HEK293 (cell line): ENCODE results near the gene KREMEN1.

ENCODE experiments used
- CTCF ChIA-PET: fragments of 350-600 bp; formaldehyde crosslinking; extraction: SDS; loops from one replicate; lab custom pipeline; 2021; ENCODE audit warnings: antibody characterized with exemption; lab: Yijun Ruan, JAX
- POLR2A ChIA-PET: fragments of 300-600 bp; formaldehyde crosslinking; extraction: SDS; loops from one replicate; lab custom pipeline; 2020; ENCODE audit warnings: antibody characterized with exemption, inconsistent platforms; lab: Yijun Ruan, JAX
- H3K27ac ChIP-seq: fragments of 200-500 bp; sonication (Bioruptor generic); 2 replicates; pipeline ENCODE4 v1.5.1; 2014; ENCODE audit warnings: low read depth, low read length, control low read depth, inconsistent platforms; ENCODE audit errors: extremely low read depth
- H3K36me3 ChIP-seq, 2 experiments: fragments of 200-500 bp in 1 of 2; sonication (Bioruptor generic) in 1 of 2; 1 replicate in 1 of 2; 2 replicates in 1 of 2; pipeline ENCODE4 v1.5.1; 2014 to 2017; ENCODE audit warnings: inconsistent platforms in 2 of 2, low read length in 2 of 2; ENCODE audit not compliant: control insufficient read depth in 2 of 2, insufficient read depth in 1 of 2
- H3K4me1 ChIP-seq: fragments of 200-500 bp; sonication (Bioruptor generic); 2 replicates; pipeline ENCODE4 v1.5.1; 2014; ENCODE audit warnings: mild to moderate bottlenecking, low read length, inconsistent platforms; ENCODE audit not compliant: control insufficient read depth, insufficient read depth
- H3K4me3 ChIP-seq: 2 replicates; pipeline ENCODE4 v1.5.1; 2011; ENCODE audit warnings: low read depth, mild to moderate bottlenecking, control low read depth, low read length, moderate library complexity
- H3K9me3 ChIP-seq: fragments of 200-500 bp; sonication (Bioruptor generic); 2 replicates; pipeline ENCODE4 v1.5.1; 2014; ENCODE audit warnings: low read depth, low read length, inconsistent platforms; ENCODE audit not compliant: control insufficient read depth, insufficient read depth
- GFI1B ChIP-seq: fragments of 450-650 bp; formaldehyde crosslinking; IDR thresholded peaks from 2 replicates; pipeline ENCODE4 v1.5.1; 2016; ENCODE audit warnings: missing biosample characterization, missing genetic modification characterization
- REPIN1 ChIP-seq: fragments of 450-650 bp; formaldehyde crosslinking; IDR thresholded peaks from 2 replicates; pipeline ENCODE4 v1.5.1; 2017; ENCODE audit warnings: missing biosample characterization, missing genetic modification characterization, low read depth
- SALL2 ChIP-seq: fragments of 450-650 bp; formaldehyde crosslinking; IDR thresholded peaks from 2 replicates; pipeline ENCODE4 v1.5.0; 2017; ENCODE audit warnings: missing biosample characterization, mild to moderate bottlenecking, missing genetic modification characterization, borderline replicate concordance
- SCRT2 ChIP-seq: fragments of 450-650 bp; formaldehyde crosslinking; IDR thresholded peaks from 2 replicates; pipeline ENCODE4 v1.5.1; 2016; ENCODE audit warnings: missing biosample characterization, missing genetic modification characterization
- YY1 ChIP-seq: fragments of 450-650 bp; formaldehyde crosslinking; IDR thresholded peaks from 2 replicates; pipeline ENCODE4 v1.5.1; 2018; ENCODE audit warnings: missing biosample characterization, missing genetic modification characterization
- ZNF146 ChIP-seq: fragments of 450-650 bp; formaldehyde crosslinking; IDR thresholded peaks from 2 replicates; pipeline ENCODE4 v1.5.1; 2016; ENCODE audit warnings: missing biosample characterization, missing genetic modification characterization
- ZNF18 ChIP-seq: fragments of 450-650 bp; formaldehyde crosslinking; IDR thresholded peaks from 2 replicates; pipeline ENCODE4 v1.5.1; 2016; ENCODE audit warnings: missing biosample characterization, missing genetic modification characterization
- ZNF19 ChIP-seq: fragments of 450-650 bp; formaldehyde crosslinking; IDR thresholded peaks from 2 replicates; pipeline ENCODE4; 2016; ENCODE audit warnings: missing biosample characterization, missing genetic modification characterization, low read depth
- ZNF211 ChIP-seq: fragments of 450-650 bp; formaldehyde crosslinking; IDR thresholded peaks from 2 replicates; pipeline ENCODE4 v1.5.1; 2016; ENCODE audit warnings: low read depth, missing biosample characterization, missing genetic modification characterization
- ZNF24 ChIP-seq: fragments of 450-650 bp; formaldehyde crosslinking; IDR thresholded peaks from 2 replicates; pipeline ENCODE4 v1.5.1; 2016; ENCODE audit warnings: missing biosample characterization, missing genetic modification characterization
- ZNF324 ChIP-seq: fragments of 450-650 bp; formaldehyde crosslinking; IDR thresholded peaks from 2 replicates; pipeline ENCODE4 v1.5.1; 2016; ENCODE audit warnings: missing biosample characterization, missing genetic modification characterization
- ZNF350 ChIP-seq: fragments of 450-650 bp; formaldehyde crosslinking; IDR thresholded peaks from 2 replicates; pipeline ENCODE4 v1.5.0; 2017; ENCODE audit warnings: missing biosample characterization, mild to moderate bottlenecking, missing genetic modification characterization
- ZNF354C ChIP-seq: fragments of 450-650 bp; formaldehyde crosslinking; IDR thresholded peaks from 2 replicates; pipeline ENCODE4 v1.5.1; 2016; ENCODE audit warnings: missing biosample characterization, missing genetic modification characterization, low read depth, borderline replicate concordance
- ZNF404 ChIP-seq: fragments of 450-650 bp; formaldehyde crosslinking; IDR thresholded peaks from 2 replicates; pipeline ENCODE4 v1.5.1; 2017; ENCODE audit warnings: missing biosample characterization, missing genetic modification characterization
- ZNF473 ChIP-seq: fragments of 450-650 bp; formaldehyde crosslinking; IDR thresholded peaks from 2 replicates; pipeline ENCODE4 v1.5.1; 2017; ENCODE audit warnings: missing biosample characterization, missing genetic modification characterization
- ZNF510 ChIP-seq: fragments of 450-650 bp; formaldehyde crosslinking; IDR thresholded peaks from 2 replicates; pipeline ENCODE4 v1.5.1; 2018; ENCODE audit warnings: mild to moderate bottlenecking, missing genetic modification characterization, missing biosample characterization; ENCODE audit not compliant: insufficient replicate concordance
- ZNF514 ChIP-seq: fragments of 450-650 bp; formaldehyde crosslinking; IDR thresholded peaks from 2 replicates; pipeline ENCODE4 v1.5.1; 2016; ENCODE audit warnings: missing biosample characterization, missing genetic modification characterization
- ZNF548 ChIP-seq: fragments of 450-650 bp; formaldehyde crosslinking; IDR thresholded peaks from 2 replicates; pipeline ENCODE4 v1.5.1; 2016; ENCODE audit warnings: missing biosample characterization, missing genetic modification characterization
- ZNF549 ChIP-seq: fragments of 450-650 bp; IDR thresholded peaks from 2 replicates; pipeline ENCODE4 v1.5.1; 2018; ENCODE audit warnings: missing biosample characterization, missing genetic modification characterization, mild to moderate bottlenecking, inconsistent platforms, moderate library complexity
- ZNF560 ChIP-seq: fragments of 450-650 bp; formaldehyde crosslinking; IDR thresholded peaks from 2 replicates; pipeline ENCODE4 v1.5.1; 2017; ENCODE audit warnings: missing biosample characterization, missing genetic modification characterization, borderline replicate concordance
- ZNF600 ChIP-seq: fragments of 450-650 bp; formaldehyde crosslinking; IDR thresholded peaks from 2 replicates; pipeline ENCODE4 v1.5.1; 2016; ENCODE audit warnings: missing biosample characterization, missing genetic modification characterization
- ZNF621 ChIP-seq: fragments of 450-650 bp; formaldehyde crosslinking; IDR thresholded peaks from 2 replicates; pipeline ENCODE4 v1.5.1; 2017; ENCODE audit warnings: missing biosample characterization, missing genetic modification characterization
- ZNF701 ChIP-seq: fragments of 450-650 bp; formaldehyde crosslinking; IDR thresholded peaks from 2 replicates; pipeline ENCODE4 v1.5.1; 2016; ENCODE audit warnings: missing biosample characterization, missing genetic modification characterization
- ZNF837 ChIP-seq: fragments of 450-650 bp; formaldehyde crosslinking; IDR thresholded peaks from 2 replicates; pipeline ENCODE4 v1.5.1; 2016; ENCODE audit warnings: missing biosample characterization, missing genetic modification characterization
- TF ChIP-seq, protein P1 (sequence below): fragments of 450-650 bp; formaldehyde crosslinking; IDR thresholded peaks from 2 replicates; pipeline ENCODE4 v1.5.1; 2017; ENCODE audit warnings: missing biosample characterization, missing genetic modification characterization
- TF ChIP-seq, protein P2 (sequence below): fragments of 450-650 bp; formaldehyde crosslinking; IDR thresholded peaks from 2 replicates; pipeline ENCODE4 v1.5.1; 2016; ENCODE audit warnings: missing biosample characterization, missing genetic modification characterization, borderline replicate concordance

KREMEN1 gene

DNA sequence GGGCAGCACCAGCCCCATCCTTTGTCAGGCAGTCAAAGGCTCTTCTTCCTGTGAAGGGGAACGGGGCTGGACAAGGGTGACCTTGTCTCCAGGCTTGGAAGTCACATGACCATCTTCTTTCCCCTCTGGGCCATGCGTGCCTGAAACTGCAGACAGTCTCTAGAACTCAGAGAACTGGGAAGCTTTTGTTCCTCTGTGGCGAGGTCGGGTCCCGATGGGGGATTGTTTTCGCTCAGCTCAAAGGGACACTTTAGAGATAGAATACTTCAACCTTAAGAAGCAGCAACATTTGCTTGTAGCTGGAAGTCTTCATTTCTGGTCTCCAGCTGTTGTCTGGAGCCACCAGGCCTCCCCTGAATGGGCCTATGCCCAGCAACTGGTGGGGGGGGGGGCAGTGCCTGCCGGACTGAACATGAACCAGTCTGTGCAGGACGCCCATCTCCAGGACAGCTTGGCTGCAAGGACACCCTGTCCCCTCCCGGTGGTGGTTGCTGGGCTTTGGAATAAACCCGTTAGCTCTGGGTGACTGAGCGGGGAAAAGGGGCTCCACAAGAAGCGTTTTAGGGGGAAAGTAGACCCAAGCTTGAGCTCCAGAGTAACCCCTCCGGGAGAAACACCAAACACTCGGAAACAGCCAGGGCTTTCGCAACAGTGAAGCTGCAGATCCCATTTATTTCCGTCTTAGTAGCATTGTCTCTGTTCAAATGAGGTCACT is 77.2 kb downstream of the KREMEN1 start:
- H3K9me3 ChIP-seq: no peaks in the 10 kb centered on the region
- CTCF ChIA-PET: interaction anchor here (0.7 to 1.5 kb wide), 2 partner anchors 59 to 96 kb away, joined by 3 to 6 read pairs; no protein-coding TSS in a partner anchor
- TF ChIP-seq SCRT2 (tag by site-specific recombination): peak; percentile 52
- no peak for TF ChIP-seq ZNF600 (tag by site-specific recombination)
- peaks cover 0 to 23% of the 10 kb centered on the region in 2 experiments; a peak in 1 of 3 replicates for H3K36me3 ChIP-seq
- H3K4me3 ChIP-seq: no peak overlapping the region
- no peaks in the 10 kb centered on the region for H3K4me1 ChIP-seq
- POLR2A ChIA-PET: no interaction called here
- no peak overlapping the region for H3K27ac ChIP-seq

DNA sequence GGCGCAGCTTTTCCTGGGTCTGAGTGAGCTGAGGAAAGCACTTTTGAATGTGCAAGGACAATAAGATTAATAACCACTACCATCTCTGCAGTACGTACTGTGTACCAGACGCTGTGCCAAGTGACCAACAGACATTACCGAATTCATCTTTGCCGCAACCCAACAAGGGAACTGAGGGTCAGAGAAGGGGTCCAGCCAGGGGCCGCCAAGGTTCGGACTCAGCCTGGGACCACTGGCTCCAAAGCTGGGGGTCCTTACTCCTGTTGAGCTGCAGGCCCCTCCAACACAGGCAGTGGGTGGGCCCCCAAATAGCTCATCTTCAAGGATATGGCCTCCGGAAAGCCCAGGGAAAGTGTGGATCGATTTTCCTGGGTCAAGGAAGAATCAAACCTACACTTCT is 77.9 kb downstream of the KREMEN1 start:
- ChIA-PET CTCF (interaction anchor here (1.0 to 1.5 kb wide), 2 partner anchors 90 to 95 kb away, joined by 3 to 6 read pairs; no protein-coding TSS in a partner anchor), POLR2A (no interaction called here)
- H3K4me3 ChIP-seq: no peak overlapping the region
- H3K9me3 ChIP-seq: no peaks in the 10 kb centered on the region
- H3K27ac ChIP-seq: no peak overlapping the region
- TF ChIP-seq ZNF837 (tag by site-specific recombination): no peak
- no peak for TF ChIP-seq ZNF19 (tag by site-specific recombination)
- TF ChIP-seq ZNF404 (tag by site-specific recombination): no peak
- TF ChIP-seq YY1 (tag by site-specific recombination): no peak
- TF ChIP-seq, protein P1, sequence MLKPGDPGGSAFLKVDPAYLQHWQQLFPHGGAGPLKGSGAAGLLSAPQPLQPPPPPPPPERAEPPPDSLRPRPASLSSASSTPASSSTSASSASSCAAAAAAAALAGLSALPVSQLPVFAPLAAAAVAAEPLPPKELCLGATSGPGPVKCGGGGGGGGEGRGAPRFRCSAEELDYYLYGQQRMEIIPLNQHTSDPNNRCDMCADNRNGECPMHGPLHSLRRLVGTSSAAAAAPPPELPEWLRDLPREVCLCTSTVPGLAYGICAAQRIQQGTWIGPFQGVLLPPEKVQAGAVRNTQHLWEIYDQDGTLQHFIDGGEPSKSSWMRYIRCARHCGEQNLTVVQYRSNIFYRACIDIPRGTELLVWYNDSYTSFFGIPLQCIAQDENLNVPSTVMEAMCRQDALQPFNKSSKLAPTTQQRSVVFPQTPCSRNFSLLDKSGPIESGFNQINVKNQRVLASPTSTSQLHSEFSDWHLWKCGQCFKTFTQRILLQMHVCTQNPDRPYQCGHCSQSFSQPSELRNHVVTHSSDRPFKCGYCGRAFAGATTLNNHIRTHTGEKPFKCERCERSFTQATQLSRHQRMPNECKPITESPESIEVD (tag by site-specific recombination): no peak
- TF ChIP-seq ZNF473 (tag by site-specific recombination): no peak
- TF ChIP-seq ZNF24 (tag by site-specific recombination): no peak
- TF ChIP-seq, protein P2, sequence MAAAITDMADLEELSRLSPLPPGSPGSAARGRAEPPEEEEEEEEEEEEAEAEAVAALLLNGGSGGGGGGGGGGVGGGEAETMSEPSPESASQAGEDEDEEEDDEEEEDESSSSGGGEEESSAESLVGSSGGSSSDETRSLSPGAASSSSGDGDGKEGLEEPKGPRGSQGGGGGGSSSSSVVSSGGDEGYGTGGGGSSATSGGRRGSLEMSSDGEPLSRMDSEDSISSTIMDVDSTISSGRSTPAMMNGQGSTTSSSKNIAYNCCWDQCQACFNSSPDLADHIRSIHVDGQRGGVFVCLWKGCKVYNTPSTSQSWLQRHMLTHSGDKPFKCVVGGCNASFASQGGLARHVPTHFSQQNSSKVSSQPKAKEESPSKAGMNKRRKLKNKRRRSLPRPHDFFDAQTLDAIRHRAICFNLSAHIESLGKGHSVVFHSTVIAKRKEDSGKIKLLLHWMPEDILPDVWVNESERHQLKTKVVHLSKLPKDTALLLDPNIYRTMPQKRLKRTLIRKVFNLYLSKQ (tag by site-specific recombination): no peak
- TF ChIP-seq ZNF510 (tag by site-specific recombination): no peak
- TF ChIP-seq ZNF350 (tag by site-specific recombination): no peak
- no peak for TF ChIP-seq ZNF354C (tag by site-specific recombination)
- TF ChIP-seq ZNF560: no peak
- no peak for TF ChIP-seq SALL2
- TF ChIP-seq ZNF548 (tag by site-specific recombination): no peak
- TF ChIP-seq ZNF324: no peak
- TF ChIP-seq ZNF549: no peak
- no peak for TF ChIP-seq ZNF211 (tag by site-specific recombination)
- TF ChIP-seq, all 188 proteins: peak for 0
- Histone ChIP-seq H3K36me3 (peaks cover 0 to 16% of the 10 kb centered on the region in 2 experiments; a peak in 1 of 3 replicates), H3K4me1 (no peaks in the 10 kb centered on the region)

DNA sequence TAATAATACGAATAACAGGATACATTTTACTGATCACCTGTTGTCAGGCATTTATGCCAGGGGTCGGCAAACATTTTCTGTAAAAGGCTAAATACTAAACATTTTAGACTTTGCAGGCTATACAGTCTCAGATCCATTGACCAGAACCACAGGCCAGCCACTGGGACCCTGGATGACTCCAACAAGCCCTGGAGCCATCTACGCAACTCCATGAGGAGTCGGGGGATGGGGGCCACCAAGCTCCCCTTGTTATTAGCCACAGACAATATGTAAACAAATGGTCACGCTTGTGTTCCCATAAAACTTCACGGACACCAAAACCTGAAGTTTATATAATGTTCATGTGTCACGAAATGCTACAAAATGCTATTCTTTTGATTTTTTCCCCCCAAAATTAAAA is 78.5 kb downstream of the KREMEN1 start:
- Histone ChIP-seq H3K36me3 (peaks cover 0 to 10% of the 10 kb centered on the region in 2 experiments; a peak in 1 of 3 replicates), H3K4me1 (no peaks in the 10 kb centered on the region), H3K4me3 (no peak overlapping the region), H3K27ac (no peak overlapping the region), H3K9me3 (no peaks in the 10 kb centered on the region)
- CTCF ChIA-PET: interaction anchor here (1.0 kb wide), 1 partner anchor 90 kb away, joined by 3 read pairs; no protein-coding TSS in a partner anchor
- POLR2A ChIA-PET: no interaction called here
- no peak for TF ChIP-seq ZNF701 (tag by site-specific recombination)
- no peak for TF ChIP-seq GFI1B
- no peak for TF ChIP-seq REPIN1
- no peak for TF ChIP-seq ZNF146 (tag by site-specific recombination)
- no peak for TF ChIP-seq ZNF18
- TF ChIP-seq ZNF514 (tag by site-specific recombination): no peak
- TF ChIP-seq ZNF621: no peak
